Mesothelial cell of epicardium (in vitro differentiated cells): ENCODE data around the gene BTNL9. TPM values are rescaled to one million over a fixed set of nuclear protein-coding genes. Genes with fewer than 3 reads are reported as not detected.
"Not testable (repeated sequence)": the region's sequence is repeated elsewhere in the genome, so short reads cannot be mapped to it uniquely, and the experiment has no call there.

Experiments used
- DNase-seq, 2 experiments: peaks; one replicate each; pipeline ENCODE4 v3.0.0; 2021; ENCODE audit warnings: low spot score in 2 of 2; ENCODE audit not compliant: unreplicated experiment in 2 of 2
- H3K27ac Mint-ChIP-seq: 2 replicates; pipeline ENCODE4 v1.8.0; 2021; ENCODE audit warnings: mixed read lengths
- H3K27me3 Mint-ChIP-seq: 2 replicates; pipeline ENCODE4 v1.8.0; 2021; ENCODE audit warnings: low read depth, mixed read lengths
- H3K36me3 Mint-ChIP-seq: 2 replicates; pipeline ENCODE4 v1.8.0; 2021; ENCODE audit warnings: mixed read lengths
- H3K4me1 Mint-ChIP-seq: 2 replicates; pipeline ENCODE4 v1.8.0; 2021; ENCODE audit warnings: mixed read lengths
- H3K4me3 Mint-ChIP-seq: 2 replicates; pipeline ENCODE4 v1.8.0; 2021; ENCODE audit warnings: mild to moderate bottlenecking, moderate library complexity, mixed read lengths
- H3K9me3 Mint-ChIP-seq: 2 replicates; pipeline ENCODE4 v1.8.0; 2021; ENCODE audit warnings: mixed read lengths
- CTCF ChIP-seq: fragments of 200-600 bp; sonication (generic); IDR thresholded peaks from one replicate; pipeline ENCODE4 v1.5.0; 2021; ENCODE audit warnings: antibody characterized with exemption; ENCODE audit not compliant: unreplicated experiment
- total RNA-seq: library from RNA; stranded (reverse); gene quantifications from 3 replicates; pipeline ENCODE4 v1.2.1, GENCODE V29; 2021

Gene BTNL9
- total RNA-seq, 1 donor from 2014 or later, result 0.18 TPM

- Mint-ChIP-seq H3K4me3 (no peak overlapping the region), H3K27ac (no peak overlapping the region), H3K4me1 (no peaks in the 10 kb centered on the region), H3K27me3 (peaks cover 40% of the 10 kb centered on the region), H3K9me3 (no peaks in the 10 kb centered on the region), H3K36me3 (no peaks in the 10 kb centered on the region)
- no peak for TF ChIP-seq CTCF
- DNase-seq, result no peak
Measured at GRCh38 chr5:181092428-181092827, 52.4 kb downstream of the BTNL9 start.

GRCh38 chr5:181095162-181095561 lies 55.1 kb downstream of the BTNL9 start:
- H3K4me1 Mint-ChIP-seq, H3K27ac Mint-ChIP-seq, H3K4me3 Mint-ChIP-seq, H3K36me3 Mint-ChIP-seq, H3K9me3 Mint-ChIP-seq, DNase-seq: not testable (repeated sequence)
- peaks cover 45% of the 10 kb centered on the region for H3K27me3 Mint-ChIP-seq

GRCh38 chr5:181096721-181097382 lies 56.8 kb downstream of the BTNL9 start:
- H3K36me3 Mint-ChIP-seq, H3K27ac Mint-ChIP-seq, H3K9me3 Mint-ChIP-seq, DNase-seq, H3K4me3 Mint-ChIP-seq, H3K4me1 Mint-ChIP-seq: not testable (repeated sequence)
- peaks cover 48% of the 10 kb centered on the region for H3K27me3 Mint-ChIP-seq

GRCh38 chr5:181097383-181097753 lies 57.3 kb downstream of the BTNL9 start:
- not testable (repeated sequence) for H3K9me3 Mint-ChIP-seq

GRCh38 chr5:181097759-181098491 lies 57.9 kb downstream of the BTNL9 start:
- H3K27ac Mint-ChIP-seq, result not testable (repeated sequence)

More at GRCh38 chr5:181097383-181097753, 57.3 kb downstream of the BTNL9 start:
- peaks cover 47% of the 10 kb centered on the region for H3K27me3 Mint-ChIP-seq
- not testable (repeated sequence) for H3K4me1 Mint-ChIP-seq, H3K4me3 Mint-ChIP-seq, H3K27ac Mint-ChIP-seq, H3K36me3 Mint-ChIP-seq, DNase-seq

GRCh38 chr5:181098762-181099601 lies 58.9 kb downstream of the BTNL9 start:
- Mint-ChIP-seq H3K9me3 (no peaks in the 10 kb centered on the region), H3K36me3 (no peaks in the 10 kb centered on the region), H3K27ac (no peak overlapping the region), H3K4me3 (no peak overlapping the region), H3K4me1 (peaks cover 4% of the 10 kb centered on the region), H3K27me3 (peaks cover 44% of the 10 kb centered on the region)
- DNase-seq, result no peak
- no peak for TF ChIP-seq CTCF

More at GRCh38 chr5:181097759-181098491, 57.9 kb downstream of the BTNL9 start:
- H3K9me3 Mint-ChIP-seq, H3K4me1 Mint-ChIP-seq, H3K36me3 Mint-ChIP-seq, DNase-seq, H3K4me3 Mint-ChIP-seq: not testable (repeated sequence)
- H3K27me3 Mint-ChIP-seq, result peaks cover 44% of the 10 kb centered on the region

GRCh38 chr5:181099602-181100086 lies 59.6 kb downstream of the BTNL9 start:
- H3K36me3 Mint-ChIP-seq, result no peaks in the 10 kb centered on the region
- peaks cover 6% of the 10 kb centered on the region for H3K4me1 Mint-ChIP-seq
- no peak for DNase-seq
- no peak overlapping the region for H3K4me3 Mint-ChIP-seq
- no peaks in the 10 kb centered on the region for H3K9me3 Mint-ChIP-seq
- H3K27me3 Mint-ChIP-seq, result peaks cover 44% of the 10 kb centered on the region
- H3K27ac Mint-ChIP-seq, result no peak overlapping the region
- no peak for TF ChIP-seq CTCF
